GM19455 (cell line): ENCODE data around the gene CDYL2.
"Not testable (repeated sequence)": the region's sequence is repeated elsewhere in the genome, so short reads cannot be mapped to it uniquely, and the experiment has no call there.

Source experiments
- ATAC-seq: cut with Tn5 transposase; IDR thresholded peaks from one replicate; pipeline ENCODE4 v1.9.1; 2021; ENCODE audit not compliant: unreplicated experiment

The CDYL2 gene

GRCh38 chr16:80751167-80751566, 53.2 kb downstream of the CDYL2 start:
- no peak for ATAC-seq

- ATAC-seq, result no peak
Observed at GRCh38 chr16:80746231-80746630, 58.2 kb downstream of the CDYL2 start.

- ATAC-seq, result no peak
Observed at GRCh38 chr16:80744856-80745255, 59.5 kb downstream of the CDYL2 start.

- ATAC-seq, result no peak
Observed at GRCh38 chr16:80743772-80744171, 60.6 kb downstream of the CDYL2 start.

GRCh38 chr16:80743273-80743672, 61.1 kb downstream of the CDYL2 start:
- no peak for ATAC-seq

- ATAC-seq, result no peak
Observed at GRCh38 chr16:80742331-80742730, 62.1 kb downstream of the CDYL2 start.

- ATAC-seq, result no peak
Observed at GRCh38 chr16:80741724-80742123, 62.7 kb downstream of the CDYL2 start.

- ATAC-seq, result no peak
Observed at GRCh38 chr16:80739523-80739922, 64.9 kb downstream of the CDYL2 start.

- no peak for ATAC-seq
Observed at GRCh38 chr16:80738521-80738920, 65.9 kb downstream of the CDYL2 start.

GRCh38 chr16:80735846-80736245, 68.6 kb downstream of the CDYL2 start:
- no peak for ATAC-seq

- no peak for ATAC-seq
Observed at GRCh38 chr16:80733407-80733806, 71.0 kb downstream of the CDYL2 start.

GRCh38 chr16:80731915-80732314, 72.5 kb downstream of the CDYL2 start:
- no peak for ATAC-seq

- not testable (repeated sequence) for ATAC-seq
Observed at GRCh38 chr16:80727066-80727763, 77.2 kb downstream of the CDYL2 start.

GRCh38 chr16:80725566-80726162, 78.7 kb downstream of the CDYL2 start:
- ATAC-seq, result no peak

GRCh38 chr16:80723981-80724380, 80.4 kb downstream of the CDYL2 start:
- no peak for ATAC-seq

GRCh38 chr16:80723091-80723490, 81.3 kb downstream of the CDYL2 start:
- no peak for ATAC-seq

GRCh38 chr16:80720804-80721371, 83.5 kb downstream of the CDYL2 start:
- ATAC-seq, result no peak

- no peak for ATAC-seq
Observed at GRCh38 chr16:80719573-80719972, 84.8 kb downstream of the CDYL2 start.

GRCh38 chr16:80718480-80719220, 85.7 kb downstream of the CDYL2 start:
- no peak for ATAC-seq

- ATAC-seq, result no peak
Observed at GRCh38 chr16:80717611-80718010, 86.8 kb downstream of the CDYL2 start.

GRCh38 chr16:80716564-80717139, 87.7 kb downstream of the CDYL2 start:
- ATAC-seq, result no peak
